Head of caudate nucleus (tissue), 42 donors: Measurements from ENCODE around the gene NALF2.

ENCODE experiments used
- DNase-seq, 42 donors: peaks; one replicate each; pipeline versions ENCODE4 v3.0.0 to v3.0.0-alpha.2; 2020 to 2021; ENCODE audit warnings: mixed read lengths in 7 of 42
- intact Hi-C: fragments of 100-400 bp; cut with DNase I; formaldehyde crosslinking; loops from one replicate; pipeline ENCODE4 v1.15.0; 2022

Gene NALF2

GRCh38 chrX:69522052-69522451 lies 17.9 kb downstream of the NALF2 start:
- no peak for DNase-seq
- intact Hi-C loops: no loop called here

GRCh38 chrX:69523314-69523713 lies 19.2 kb downstream of the NALF2 start:
- intact Hi-C loops: no loop called here
- DNase-seq: no peak

DNA sequence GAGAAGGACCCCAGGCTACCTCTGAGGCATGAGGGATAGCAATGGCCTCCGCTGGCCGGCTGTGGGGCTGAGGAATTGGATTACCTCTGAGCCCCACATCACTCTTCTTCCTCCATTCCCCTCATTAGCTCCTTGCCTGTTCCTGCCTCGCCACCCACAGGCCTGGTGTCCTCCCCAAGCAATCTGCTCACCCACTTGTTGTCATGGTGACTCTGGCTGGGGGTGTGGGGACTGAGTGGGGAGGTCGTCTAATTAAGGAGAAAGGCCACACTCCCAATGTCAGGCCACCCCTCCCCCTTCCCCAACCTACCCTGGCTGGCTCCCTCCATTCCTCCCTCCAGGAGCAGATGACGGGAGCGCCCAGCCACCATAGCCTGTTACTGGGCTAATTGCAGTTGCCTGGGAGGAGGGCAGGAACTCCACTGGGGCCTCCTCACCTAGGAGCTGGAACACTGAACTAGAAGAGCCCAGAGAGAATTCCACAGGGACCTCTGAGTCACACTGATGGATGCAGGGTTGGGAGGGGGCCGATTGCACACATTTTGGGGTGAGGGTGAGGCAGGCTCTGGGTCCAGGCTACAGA lies 20.7 kb downstream of the NALF2 start:
- intact Hi-C loops: no loop called here
- DNase-seq: no peak

DNA sequence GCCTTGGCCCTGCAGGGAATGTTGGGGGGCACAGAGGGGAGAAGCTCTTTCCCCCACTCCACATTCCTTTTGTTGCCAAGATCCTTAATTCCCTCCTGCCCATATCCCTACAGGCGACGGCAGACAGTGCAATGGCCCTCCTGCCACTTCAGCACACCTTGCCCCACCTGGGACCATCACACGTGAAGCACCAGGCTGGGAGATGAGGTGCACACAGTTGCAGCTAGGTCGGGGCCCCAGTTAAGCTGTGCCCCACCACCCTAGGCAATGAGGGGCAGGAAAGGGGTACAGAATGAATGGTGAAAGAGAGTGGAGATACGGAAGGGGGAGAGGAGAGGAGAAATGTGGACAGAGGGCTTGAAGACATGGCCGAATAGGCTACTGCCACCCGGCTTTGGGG lies 26.2 kb downstream of the NALF2 start:
- intact Hi-C loops: loop anchor here (10.0 kb wide), 1 partner anchor 504 kb away; no protein-coding TSS in a partner anchor
- no peak for DNase-seq

GRCh38 chrX:69531031-69531755 lies 27.1 kb downstream of the NALF2 start:
- DNase-seq: no peak
- intact Hi-C loops: loop anchor here (10.0 kb wide), 1 partner anchor 504 kb away; no protein-coding TSS in a partner anchor

DNA sequence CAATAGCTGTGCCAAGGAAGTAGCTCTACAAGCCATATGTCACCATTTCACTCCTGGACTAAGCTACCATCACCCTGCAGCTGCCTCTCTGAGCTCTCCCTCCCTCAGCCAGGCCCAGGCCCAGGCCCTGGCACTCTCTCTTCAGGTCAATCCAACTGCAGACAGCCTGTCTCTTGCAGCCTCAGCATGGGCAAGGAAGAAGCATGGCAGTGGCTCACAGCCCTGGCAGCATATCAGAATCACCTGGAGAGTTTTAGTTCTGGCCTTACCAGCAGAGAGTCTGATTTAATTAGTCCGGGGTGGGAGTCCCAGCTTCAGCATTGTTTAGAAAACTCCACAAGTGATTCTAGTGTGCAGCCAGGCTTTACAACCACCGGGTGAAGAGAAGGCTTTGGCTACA lies 31.5 kb downstream of the NALF2 start:
- DNase-seq: no peak
- intact Hi-C loops: loop anchor here (10.0 kb wide), 1 partner anchor 499 kb away; no protein-coding TSS in a partner anchor

DNA sequence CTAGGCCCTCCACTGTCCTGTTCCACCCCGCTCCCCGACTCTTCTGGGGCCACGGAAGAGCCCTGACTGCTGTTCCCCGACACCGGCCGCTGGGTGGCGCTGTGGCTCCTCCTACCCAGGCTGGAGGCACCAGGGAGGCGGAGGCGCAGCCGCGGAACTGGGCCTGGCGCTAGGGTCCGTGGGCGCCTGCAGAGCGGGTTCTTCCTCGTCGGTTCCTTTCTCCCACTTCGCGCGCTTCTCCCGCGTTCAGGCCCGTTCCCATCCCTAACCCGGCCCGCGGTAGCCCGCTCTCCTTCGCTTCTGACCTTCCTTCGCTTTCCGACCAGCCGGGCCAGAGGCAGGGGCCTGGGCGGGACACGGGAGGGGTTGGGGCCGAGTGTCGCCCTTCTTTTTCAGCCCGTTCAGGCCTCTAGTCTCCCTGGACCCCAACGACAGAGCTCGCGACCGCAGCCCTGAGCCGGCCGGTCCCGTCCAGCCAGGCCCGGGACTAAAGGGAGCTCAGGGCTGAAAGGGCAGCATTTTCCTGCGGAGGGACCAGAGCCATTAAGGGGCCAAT lies 34.3 kb downstream of the NALF2 start:
- peak; percentile 28 to 89 (median 69) for DNase-seq
- intact Hi-C loops: loop anchor here (2.0 to 10.0 kb wide), 2 partner anchors 78 to 496 kb away; partner anchors contain the start of gene EDA

GRCh38 chrX:69539437-69539836 lies 35.3 kb downstream of the NALF2 start:
- intact Hi-C loops: loop anchor here (2.0 to 10.0 kb wide), 2 partner anchors 77 to 495 kb away; partner anchors contain the start of gene EDA
- no peak for DNase-seq

DNA sequence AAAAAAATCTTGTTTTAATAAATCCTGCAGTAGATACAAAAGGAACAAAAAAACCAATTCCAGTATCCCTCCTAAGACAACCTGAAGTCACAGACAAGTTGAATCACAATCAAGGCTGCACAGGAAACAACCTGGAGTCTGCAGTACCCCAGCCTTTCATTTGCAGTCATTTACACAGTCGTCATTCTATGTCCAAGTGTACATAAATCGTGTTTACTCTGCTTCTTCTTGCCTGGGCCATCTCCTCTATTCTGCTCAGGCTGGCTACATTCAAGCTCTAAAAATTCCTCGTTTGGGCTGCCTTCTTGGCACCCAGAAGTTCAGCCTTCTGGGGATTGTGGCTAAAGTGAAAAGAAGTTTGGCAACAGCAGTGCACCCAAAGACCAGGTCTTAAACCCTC lies 37.8 kb downstream of the NALF2 start:
- no peak for DNase-seq
- intact Hi-C loops: no loop called here

GRCh38 chrX:69543572-69543971 lies 39.4 kb downstream of the NALF2 start:
- intact Hi-C loops: no loop called here
- DNase-seq: no peak

DNA sequence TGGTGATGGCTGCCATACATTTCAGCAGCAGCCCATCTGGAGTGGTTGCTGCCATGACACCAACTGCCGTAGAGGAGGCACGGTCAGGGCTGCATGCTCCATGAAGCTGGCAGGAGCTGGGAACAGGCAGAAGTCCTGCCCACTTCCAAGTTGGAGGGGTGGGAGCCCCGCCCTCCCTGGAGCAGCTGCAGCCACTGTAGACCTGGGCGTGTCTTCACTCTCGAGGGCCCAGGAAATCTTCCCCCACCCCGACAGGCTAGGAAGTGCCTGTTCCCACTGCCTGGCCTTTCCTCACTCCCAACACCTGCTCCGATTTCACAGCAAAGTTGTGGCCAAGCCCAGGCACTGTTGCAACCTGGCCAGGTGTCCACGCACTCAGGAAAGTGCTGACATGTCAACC lies 42.3 kb downstream of the NALF2 start:
- intact Hi-C loops: no loop called here
- DNase-seq: no peak

DNA sequence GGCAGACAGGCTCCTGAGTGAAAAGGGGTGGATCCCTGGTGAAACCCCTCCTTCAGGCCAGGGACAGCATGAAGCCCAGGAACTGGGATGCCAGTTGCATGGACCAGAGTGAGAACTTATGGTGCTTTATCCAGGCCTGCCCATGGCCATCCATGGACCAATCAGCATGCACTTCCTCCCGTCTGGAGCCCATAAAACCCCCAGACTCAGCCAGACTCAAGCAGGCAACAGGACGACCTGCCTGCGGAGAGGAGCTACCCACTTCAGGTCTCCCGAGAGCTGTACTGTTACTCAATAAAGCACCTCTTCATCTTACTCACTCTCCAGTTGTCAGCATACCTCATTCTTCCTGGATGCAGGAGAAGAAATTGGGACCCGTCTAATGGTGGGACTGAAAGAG lies 42.9 kb downstream of the NALF2 start:
- intact Hi-C loops: no loop called here

GRCh38 chrX:69551421-69552009 lies 47.4 kb downstream of the NALF2 start:
- DNase-seq: no peak
- intact Hi-C loops: no loop called here

More for the DNA sequence above, 42.9 kb downstream of the NALF2 start:
- DNase-seq: no peak

GRCh38 chrX:69552512-69552911 lies 48.4 kb downstream of the NALF2 start:
- no peak for DNase-seq
- intact Hi-C loops: no loop called here
